HPDE6-E6E7 (cell line): ENCODE measurements around the gene FBXW12.

Experiments
- DNase-seq: peaks from one replicate; pipeline ENCODE4 v3.0.0; 2011; ENCODE audit warnings: missing footprints; ENCODE audit errors: extremely low spot score

Gene FBXW12

GRCh38 chr3:48435223-48435595, 63.2 kb downstream of the FBXW12 start:
- no peak for DNase-seq

GRCh38 chr3:48435774-48436476, 63.9 kb downstream of the FBXW12 start:
- DNase-seq = peak; percentile 35

GRCh38 chr3:48436477-48436787, 64.4 kb downstream of the FBXW12 start:
- DNase-seq = no peak

GRCh38 chr3:48436855-48437254, 64.8 kb downstream of the FBXW12 start:
- DNase-seq = no peak

GRCh38 chr3:48437812-48438211, 65.8 kb downstream of the FBXW12 start:
- DNase-seq = no peak

- peak; percentile 77 for DNase-seq
Observed at GRCh38 chr3:48439820-48440589, 68.0 kb downstream of the FBXW12 start, which contains the start of the genes CCDC51 and TMA7. CCDC51 (minus strand) TSS chr3:48440119; CDS start chr3:48435128, 4,991 bp downstream. TMA7 (plus strand) TSS chr3:48440257; CDS start chr3:48440297, 40 bp downstream.

GRCh38 chr3:48440590-48440958, 68.6 kb downstream of the FBXW12 start:
- DNase-seq = no peak

- no peak for DNase-seq
Observed at GRCh38 chr3:48441940-48442339, 69.9 kb downstream of the FBXW12 start.
